GM21447 (cell line): ENCODE data around the gene ITFG1.
"Not testable (repeated sequence)": the region's sequence is repeated elsewhere in the genome, so short reads cannot be mapped to it uniquely, and the experiment has no call there.

ENCODE experiments used
- ATAC-seq: cut with Tn5 transposase; IDR thresholded peaks from one replicate; pipeline ENCODE4 v1.9.1; 2021; ENCODE audit not compliant: unreplicated experiment

The ITFG1 gene

DNA sequence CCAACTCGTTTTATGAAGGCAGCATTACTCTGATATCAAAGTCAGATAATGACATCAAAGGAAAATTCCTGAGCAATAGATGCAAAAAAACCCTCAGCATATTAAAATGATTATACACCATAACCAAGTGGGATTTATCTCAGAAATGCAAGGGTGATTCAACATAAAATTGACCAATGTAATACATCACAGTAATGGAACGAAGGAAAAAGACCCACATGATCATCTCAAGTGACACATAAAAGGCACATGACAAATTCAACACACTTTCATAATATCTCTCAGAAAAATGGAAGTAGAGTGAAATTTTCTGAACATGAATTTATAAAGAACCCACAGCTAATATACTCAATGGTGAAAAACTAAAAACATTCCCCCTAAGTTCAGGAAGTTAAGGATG lies 118.8 kb downstream of the ITFG1 start:
- no peak for ATAC-seq

DNA sequence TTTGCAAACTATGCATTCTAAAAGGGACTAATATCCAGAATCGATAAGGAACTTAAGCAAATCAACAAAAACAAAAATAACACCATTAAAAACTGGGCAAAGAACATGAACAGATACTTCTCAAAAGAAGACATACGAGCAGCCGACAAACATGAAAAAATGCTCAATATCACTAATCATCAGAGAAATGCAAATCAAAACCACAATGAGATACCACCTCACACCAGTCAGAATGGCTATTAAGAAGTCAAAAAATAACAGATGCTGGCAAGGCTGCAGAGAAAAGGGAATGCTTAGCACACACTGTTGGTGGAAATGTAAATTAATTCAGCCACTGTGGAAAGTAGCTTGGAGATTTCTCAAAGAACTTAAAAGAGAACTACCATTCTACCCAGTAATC lies 130.3 kb downstream of the ITFG1 start:
- ATAC-seq = not testable (repeated sequence)

- not testable (repeated sequence) for ATAC-seq
These were observed 136.6 kb downstream of the ITFG1 start for GRCh38 chr16:47324309-47324708.

GRCh38 chr16:47323241-47323640 lies 137.6 kb downstream of the ITFG1 start:
- ATAC-seq = no peak

GRCh38 chr16:47320546-47321310 lies 140.1 kb downstream of the ITFG1 start:
- no peak for ATAC-seq

GRCh38 chr16:47317465-47318240 lies 143.2 kb downstream of the ITFG1 start:
- no peak for ATAC-seq

GRCh38 chr16:47316442-47317015 lies 144.3 kb downstream of the ITFG1 start:
- ATAC-seq = no peak

- ATAC-seq = no peak
These were observed 148.9 kb downstream of the ITFG1 start for GRCh38 chr16:47311738-47312505.

DNA sequence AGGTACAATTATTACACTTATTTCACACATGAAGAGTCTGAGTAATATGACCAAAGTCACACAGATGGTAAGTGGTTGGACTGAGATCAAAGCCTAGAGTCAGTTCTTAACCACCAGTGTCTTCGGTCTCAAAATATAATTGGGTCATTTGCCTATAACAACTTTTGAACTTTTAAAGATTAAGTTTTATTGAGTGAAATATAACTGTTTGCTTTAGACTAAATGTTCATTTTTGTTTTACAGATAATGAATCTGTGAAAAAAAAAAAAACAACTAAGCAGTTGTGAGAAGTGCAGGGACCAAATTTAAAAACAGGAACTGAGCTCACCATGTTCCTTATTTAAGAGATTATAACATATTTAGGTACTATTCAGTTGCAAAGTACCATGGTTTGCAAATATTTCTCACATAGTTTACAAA lies 150.1 kb downstream of the ITFG1 start:
- ATAC-seq = no peak

DNA sequence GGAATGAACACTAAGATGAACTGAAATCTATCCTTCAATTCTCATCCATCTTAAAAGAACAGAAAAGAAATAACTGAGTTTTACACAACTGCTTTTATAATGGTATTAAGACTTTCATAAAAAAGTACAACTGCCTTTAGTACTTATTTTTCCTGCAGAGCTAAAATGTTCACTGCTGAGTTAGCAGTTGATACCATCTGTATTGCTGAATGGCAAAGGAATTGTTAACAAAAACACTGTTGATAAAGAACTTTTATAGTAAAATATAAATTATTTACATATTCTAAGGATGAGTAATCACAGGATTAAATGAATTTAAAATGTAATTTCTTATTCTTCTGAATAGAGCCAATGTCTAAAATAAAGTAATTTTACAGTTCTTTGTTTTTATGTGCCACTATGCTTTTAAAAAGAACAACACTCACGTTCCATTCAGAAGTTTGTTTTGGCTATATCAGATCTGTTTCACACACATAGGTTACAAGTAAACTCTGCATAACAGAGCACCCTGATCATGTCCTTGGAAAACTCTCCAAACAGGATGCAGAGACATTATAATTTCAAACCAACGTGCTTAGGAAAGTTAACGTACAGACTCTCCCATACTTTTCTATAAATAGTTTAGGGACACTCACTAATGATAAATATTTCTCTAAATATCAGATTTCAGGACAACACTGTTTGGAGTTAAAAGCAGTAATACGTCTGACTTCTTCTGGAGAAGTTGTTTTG lies 151.1 kb downstream of the ITFG1 start:
- ATAC-seq = no peak

DNA sequence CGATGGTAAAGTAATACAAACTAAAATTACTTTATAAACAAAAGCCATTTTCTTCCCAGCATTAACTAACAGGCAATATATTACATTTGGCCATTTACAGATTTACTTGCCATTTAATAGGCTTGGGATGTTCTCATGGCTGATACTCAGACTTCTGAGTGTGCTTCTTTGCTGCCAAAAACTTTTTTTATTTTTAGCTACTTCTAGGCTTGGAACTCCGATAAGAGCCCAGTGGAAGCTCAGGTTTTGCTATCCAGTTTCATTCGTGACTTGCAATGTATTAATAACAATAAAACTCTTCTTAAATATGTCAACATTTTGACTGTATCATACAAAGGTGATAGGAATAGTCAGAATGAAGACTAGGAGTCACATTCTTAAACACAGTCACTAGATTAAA lies 152.3 kb downstream of the ITFG1 start:
- no peak for ATAC-seq

GRCh38 chr16:47304563-47304962 lies 156.3 kb downstream of the ITFG1 start:
- ATAC-seq = no peak

DNA sequence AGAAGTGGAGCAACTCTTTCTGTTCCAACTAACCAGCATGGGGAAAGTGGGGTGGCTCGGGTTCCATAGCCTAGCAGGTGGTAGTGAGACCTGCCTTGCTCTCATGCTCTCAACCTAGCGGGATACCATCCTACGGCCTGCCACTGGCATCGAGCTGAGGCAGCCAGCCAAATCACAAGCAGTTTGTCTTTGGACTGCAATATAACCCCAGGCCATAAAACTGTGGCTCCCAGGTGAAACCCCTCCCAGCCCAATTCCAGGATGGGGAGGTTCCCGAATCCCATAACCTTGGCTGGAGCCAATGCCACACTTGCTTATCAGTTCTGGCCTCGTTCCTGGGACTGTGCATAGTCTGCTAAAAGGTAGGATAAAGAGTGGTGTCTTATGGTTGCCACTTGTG lies 161.3 kb downstream of the ITFG1 start:
- ATAC-seq = no peak

DNA sequence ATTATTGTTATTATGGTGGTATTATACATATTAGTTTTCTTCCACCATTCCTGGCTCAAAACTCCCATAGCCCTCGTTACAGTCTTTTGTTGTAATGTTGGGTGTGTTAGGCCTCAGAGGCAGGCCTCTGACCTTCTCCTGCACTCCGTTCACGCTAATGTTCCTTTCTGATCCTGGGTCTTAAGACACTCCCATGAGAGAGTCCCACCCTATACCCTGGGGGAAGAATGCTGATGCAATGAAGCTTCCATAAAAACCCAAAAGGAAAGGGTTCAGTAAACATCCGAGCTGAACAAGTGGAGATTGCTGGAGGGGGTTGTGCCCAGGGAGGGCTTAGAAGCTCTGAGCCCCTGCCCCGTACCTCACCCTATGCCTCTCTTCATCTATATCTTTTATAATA lies 175.9 kb downstream of the ITFG1 start:
- no peak for ATAC-seq

DNA sequence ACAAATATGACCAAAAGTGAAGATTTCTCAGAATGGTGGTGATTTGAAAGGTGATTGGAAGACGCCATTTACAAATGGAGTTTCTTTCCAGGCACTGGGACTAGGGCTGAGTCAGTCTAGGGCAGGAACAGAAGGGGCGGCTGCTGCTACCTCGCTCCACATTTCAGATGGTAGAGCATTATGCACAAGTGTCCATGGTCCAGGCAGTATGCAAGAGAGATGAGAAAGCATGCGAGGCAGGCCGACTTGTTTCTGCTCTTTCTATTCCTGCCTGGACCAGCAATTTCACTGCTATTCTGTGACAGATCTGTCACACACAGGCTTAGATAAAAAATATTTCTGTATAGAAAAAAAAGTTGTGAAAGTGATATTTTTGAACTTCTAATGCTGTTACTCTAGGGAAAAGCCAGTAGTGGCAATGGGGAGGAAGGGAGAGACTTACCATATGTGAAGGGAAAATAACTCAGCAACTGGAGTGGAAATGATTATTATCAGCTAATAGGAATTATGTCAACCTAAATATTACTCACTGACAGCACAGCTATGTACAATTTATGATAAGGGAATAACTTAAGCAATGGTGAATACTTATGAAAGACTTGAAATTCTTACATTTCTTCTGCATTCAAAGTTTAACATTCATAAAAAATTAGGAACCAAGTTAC lies 182.4 kb downstream of the ITFG1 start:
- no peak for ATAC-seq

DNA sequence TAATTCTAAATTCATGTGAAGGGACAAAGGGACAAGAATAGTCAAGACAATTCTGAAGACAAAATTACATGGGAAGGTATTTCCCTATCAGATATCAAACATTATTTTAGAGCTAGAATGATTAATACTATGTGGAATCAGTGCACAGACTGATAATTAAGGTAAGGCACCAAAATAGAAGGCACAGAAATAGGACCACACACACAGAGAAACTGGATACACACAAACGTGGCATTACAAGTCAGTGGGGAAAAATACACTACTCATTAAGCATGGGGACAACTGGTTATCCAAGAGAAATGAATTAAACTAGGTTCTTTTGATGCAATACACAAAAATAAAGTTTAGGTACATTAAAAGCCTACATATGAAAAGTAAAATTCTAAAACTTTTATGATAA lies 184.3 kb downstream of the ITFG1 start:
- ATAC-seq = no peak

- ATAC-seq = no peak
These were observed 197.9 kb downstream of the ITFG1 start for GRCh38 chr16:47262938-47263337.

GRCh38 chr16:47260503-47260902 lies 200.4 kb downstream of the ITFG1 start:
- ATAC-seq = no peak

DNA sequence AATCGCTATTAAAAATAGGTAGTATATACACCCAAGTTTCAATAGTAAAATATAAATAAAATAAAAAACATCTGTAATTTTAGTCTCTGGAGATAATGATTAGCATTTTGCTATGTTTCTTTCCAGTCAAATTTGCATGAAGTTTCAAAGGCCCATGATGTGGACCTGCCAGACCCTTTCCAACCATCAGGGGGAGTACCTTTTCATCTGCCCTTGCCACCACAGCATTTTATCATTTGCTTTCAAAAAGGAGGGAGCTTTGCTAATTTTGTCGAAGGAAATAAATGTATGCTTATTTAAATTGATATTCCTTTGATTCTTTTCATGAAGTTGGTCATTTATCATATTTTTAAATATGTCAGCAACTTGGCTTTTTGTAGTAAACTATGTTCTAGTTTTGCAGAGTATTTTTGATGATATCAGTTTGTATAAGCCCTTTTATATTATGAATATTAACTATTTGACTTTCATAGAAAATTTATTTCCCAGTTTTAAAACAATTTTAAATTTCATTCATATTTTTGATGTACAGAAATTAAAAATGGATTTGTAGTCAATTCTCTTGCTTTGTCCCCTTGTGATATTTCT lies 201.9 kb downstream of the ITFG1 start:
- no peak for ATAC-seq

- ATAC-seq = no peak
These were observed 206.1 kb downstream of the ITFG1 start for GRCh38 chr16:47254756-47255155.
